HG02973 (cell line): Measurements from ENCODE around the gene NAE1.
"Not testable (repeated sequence)": the region's sequence is repeated elsewhere in the genome, so short reads cannot be mapped to it uniquely, and the experiment has no call there.

Source experiments
- ATAC-seq: cut with Tn5 transposase; IDR thresholded peaks from one replicate; pipeline ENCODE4 v1.9.1; 2021; ENCODE audit warnings: moderate library complexity; ENCODE audit not compliant: unreplicated experiment

The NAE1 gene

DNA sequence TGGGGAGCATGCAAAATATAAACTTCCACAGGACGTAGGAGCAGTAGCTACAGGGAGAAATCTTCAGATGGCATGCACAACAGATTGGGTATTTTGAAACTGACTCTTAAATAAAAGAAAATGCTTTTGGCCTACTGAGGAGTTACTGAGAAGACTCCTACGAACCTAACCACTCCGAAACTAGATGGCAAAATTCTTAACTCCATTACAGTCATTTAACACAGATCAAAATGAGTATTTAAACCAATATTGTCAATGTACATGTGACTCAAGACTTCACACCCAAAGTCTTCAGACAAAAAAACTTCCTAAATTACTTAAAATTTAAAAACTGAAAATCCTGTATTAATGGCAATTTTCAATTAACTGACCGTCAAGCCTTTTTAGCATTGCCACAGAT is 21.0 kb downstream of the NAE1 start:
- ATAC-seq = no peak

- ATAC-seq = no peak
These were observed 28.6 kb downstream of the NAE1 start for GRCh38 chr16:66802159-66802558.

GRCh38 chr16:66801320-66802105 is 29.3 kb downstream of the NAE1 start, which contains the start of gene TERB1:
Gene TERB1 (minus strand): TSS chr16:66801584. CDS start chr16:66796798, 4,786 bp downstream.
- ATAC-seq = no peak

DNA sequence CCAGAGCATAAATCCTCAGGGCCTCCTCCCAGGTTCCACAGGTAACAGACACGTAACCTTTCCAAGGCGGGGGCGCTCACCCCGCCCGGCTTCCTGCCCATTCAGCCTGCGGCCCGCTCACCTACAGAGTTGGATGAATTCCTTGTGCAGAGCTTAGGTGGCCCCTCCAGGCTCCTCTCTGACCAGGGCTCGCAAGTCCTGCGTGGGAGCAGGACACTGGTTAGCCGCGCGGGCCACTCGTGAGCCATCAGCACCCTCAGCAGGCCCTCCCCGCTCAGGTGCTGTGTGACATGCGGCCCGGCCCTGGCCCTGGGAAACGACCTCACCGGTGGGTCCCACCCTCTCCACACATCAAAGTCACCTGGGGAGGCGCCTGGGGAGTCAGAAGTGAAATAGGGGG is 29.9 kb downstream of the NAE1 start:
- ATAC-seq = no peak

DNA sequence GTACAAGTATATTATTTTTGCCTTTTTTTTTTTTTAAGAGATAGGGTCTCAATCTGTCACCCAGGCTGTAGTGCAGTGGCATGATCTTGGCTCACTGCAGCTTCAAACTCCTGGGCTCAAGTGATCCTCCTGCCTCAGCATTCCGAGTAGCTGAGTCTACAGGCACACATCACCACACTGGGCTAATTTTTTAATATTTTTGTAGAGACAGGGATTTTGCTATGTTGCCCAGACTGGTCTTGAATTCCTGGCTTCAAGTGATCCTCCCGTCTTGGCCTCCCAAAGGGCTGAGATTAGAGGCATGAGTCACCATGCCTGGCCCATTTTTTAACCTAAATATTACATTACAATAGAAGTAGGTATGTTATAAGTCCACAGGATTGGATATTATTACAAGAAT is 32.6 kb downstream of the NAE1 start:
- no peak for ATAC-seq

- ATAC-seq = not testable (repeated sequence)
These were observed 36.8 kb downstream of the NAE1 start for GRCh38 chr16:66793984-66794383.

DNA sequence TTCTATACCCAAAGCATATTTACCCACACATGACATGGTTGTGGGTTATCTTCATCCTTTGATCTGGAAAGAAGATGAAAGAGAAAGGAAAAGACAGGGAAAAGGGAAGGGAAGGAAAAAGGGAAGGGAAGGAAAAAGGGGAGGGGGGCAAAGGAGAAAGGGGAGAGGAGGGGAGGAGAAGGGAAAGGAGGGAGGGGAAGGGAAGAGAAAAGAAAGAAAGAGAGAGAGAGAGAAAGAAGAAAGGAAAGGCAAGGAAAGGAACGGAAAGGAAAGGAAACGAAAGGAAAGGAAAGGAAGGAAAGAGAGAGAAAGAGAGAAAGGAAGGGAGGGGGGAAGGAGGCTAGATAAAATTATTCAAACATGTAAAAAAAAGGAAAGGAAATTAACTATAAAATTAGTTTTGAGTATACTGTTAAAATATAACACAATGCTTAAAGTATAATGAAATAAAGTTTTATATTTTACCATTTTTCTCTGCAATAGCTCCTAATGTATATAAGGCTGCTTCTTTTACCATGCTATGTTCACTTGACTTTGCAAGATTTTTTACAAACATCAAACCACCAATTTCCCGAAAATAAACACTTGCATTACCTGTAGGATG is 40.5 kb downstream of the NAE1 start:
- no peak for ATAC-seq

DNA sequence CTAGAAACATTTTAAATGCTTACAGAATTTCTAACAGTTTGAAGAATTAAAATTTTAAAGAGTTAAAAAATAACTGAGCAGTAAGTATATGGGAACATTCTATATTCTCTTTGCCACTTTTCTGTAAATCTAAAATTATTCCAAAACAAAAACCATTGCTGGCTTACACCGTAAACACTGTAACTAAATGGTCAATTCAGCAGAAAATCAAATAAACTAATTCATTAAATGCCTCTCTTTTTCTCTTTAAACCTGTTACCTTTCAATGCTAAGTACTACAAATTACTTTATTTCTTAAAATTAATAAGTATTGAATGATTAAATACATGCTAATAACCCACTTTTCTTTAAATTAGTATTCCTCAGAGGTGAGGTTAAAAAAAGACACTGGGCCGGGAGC is 43.3 kb downstream of the NAE1 start:
- ATAC-seq = no peak

DNA sequence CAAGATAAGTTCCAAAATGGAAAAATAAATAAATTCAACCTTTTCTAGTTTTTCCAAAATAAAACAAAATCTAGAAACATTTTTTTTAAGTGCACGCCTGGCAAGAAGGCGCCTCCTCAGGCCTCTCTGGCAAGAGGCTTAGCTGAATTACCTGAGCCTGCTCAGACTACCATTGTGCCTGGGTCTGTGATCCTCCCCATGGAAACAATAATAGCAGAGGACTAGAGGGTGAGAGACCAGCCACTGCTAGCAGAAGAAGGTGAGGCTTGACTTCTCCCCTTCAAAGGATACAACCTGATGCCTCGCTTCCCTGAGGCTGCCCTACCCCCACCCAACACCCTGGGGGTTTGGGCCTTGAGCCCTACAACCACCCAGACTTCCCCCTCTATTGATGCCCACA is 44.2 kb downstream of the NAE1 start:
- no peak for ATAC-seq

- ATAC-seq = no peak
These were observed 54.3 kb downstream of the NAE1 start for GRCh38 chr16:66776457-66776856.

DNA sequence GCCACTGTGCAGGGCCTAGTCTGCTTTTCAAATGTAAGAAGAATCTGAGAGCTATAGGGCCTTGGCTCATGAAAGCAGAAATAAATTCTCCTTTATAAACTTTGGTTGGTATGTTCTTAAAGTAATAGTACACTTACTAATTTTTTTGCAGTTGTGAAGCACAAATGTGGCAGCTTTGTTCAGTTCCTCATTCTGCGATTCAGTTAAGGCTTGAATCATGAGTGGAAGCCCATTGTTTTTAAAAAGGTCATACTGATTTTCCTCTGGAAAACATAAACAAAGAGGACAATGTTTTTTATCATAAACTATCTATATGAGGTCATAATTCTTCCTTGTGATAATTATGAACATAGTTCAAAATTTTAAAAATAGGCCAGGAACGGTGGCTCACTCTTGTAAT is 55.8 kb downstream of the NAE1 start:
- no peak for ATAC-seq

DNA sequence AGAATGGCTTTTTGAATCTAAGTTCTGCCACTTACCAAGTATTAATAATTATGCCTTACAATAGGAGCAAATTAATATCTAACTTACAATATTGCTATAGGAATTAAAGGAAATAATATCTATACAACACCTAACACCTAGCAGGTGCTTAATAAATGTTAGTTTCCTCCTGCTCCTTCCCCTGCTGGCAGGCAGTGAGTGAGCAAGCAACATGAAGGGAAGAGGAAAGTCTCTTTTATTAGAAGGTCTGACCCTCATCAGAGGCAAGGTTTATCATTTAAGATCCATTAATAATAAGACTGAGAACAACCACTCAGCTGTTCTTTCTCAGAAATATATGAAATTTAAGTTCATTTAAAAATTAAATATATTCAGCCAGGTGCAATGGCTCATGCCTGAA is 72.7 kb downstream of the NAE1 start:
- ATAC-seq = no peak

- no peak for ATAC-seq
These were observed 76.0 kb downstream of the NAE1 start for GRCh38 chr16:66754819-66755218.

- no peak for ATAC-seq
These were observed 76.6 kb downstream of the NAE1 start for GRCh38 chr16:66754211-66754610.

- ATAC-seq = no peak
These were observed 77.8 kb downstream of the NAE1 start for GRCh38 chr16:66752958-66753357.
